ENCODE data around the gene NECAB2. TPM values are rescaled to one million over a fixed set of nuclear protein-coding genes. Genes with fewer than 3 reads are reported as not detected.

The NECAB2 gene
- total RNA-seq, 1 donor from 2014 or later = not detected

- DNase-seq (ENCODE audit: low read depth in 2 of 2) = no peak
These were observed 15.5 kb upstream of the NECAB2 start for GRCh38 chr16:83952587-83952939.

DNA sequence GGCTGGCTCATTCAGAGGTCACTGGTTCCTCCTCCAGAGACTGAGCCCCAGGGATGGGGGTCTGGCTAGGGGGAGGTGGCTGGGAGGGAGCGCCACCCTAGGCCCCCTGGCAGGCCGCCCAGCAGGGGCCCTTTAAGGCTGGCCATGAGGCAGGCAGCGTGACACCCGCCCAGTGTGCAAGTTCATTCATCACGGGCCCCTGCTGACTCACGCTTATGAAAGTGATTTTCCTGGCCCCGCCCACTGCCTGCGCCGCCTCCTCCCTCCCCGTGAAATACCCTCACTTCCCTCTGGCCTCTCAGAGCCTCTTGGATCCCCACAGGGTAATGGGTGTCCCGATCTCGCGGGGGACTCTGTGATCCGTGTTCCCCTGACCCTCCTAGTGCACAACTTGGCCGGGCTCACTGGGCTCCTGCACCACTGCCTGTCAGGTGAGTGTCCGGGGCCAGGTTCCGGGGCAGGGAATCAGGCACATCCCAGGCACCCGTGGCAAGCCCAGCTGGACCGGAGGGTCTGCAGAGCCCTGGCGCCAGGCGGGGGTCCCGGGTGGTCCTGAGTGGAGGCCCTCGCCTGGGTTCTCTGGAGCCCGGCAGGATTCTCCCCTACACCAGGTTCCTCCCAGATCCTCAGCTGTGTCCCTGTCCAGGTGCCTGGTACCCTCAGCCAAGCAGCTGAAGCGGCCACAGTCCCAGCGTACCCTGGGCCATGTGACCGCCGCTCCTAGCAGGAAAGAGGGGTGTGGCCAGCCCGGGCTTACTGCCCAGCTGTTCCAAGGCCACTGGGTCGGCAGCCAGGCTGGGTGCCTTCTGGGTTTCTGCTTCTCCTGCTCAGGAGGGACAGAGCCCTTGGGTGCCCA lies 14.9 kb upstream of the NECAB2 start, which contains the start of gene OSGIN1:
Gene OSGIN1 (plus strand): TSS at position 301 of the 856 bp plus-strand sequence. CDS start 4,432 bp downstream, outside the sequence.
- peak; percentile 94 to 95 for DNase-seq (ENCODE audit: low read depth in 2 of 2)

GRCh38 chr16:83953796-83954576 lies 14.1 kb upstream of the NECAB2 start:
- peak in 1 of 2 donors; percentile 47 for DNase-seq (ENCODE audit: low read depth in 2 of 2)

GRCh38 chr16:83954577-83955016 lies 13.4 kb upstream of the NECAB2 start:
- peak; percentile 28 to 63 for DNase-seq (ENCODE audit: low read depth in 2 of 2)

DNA sequence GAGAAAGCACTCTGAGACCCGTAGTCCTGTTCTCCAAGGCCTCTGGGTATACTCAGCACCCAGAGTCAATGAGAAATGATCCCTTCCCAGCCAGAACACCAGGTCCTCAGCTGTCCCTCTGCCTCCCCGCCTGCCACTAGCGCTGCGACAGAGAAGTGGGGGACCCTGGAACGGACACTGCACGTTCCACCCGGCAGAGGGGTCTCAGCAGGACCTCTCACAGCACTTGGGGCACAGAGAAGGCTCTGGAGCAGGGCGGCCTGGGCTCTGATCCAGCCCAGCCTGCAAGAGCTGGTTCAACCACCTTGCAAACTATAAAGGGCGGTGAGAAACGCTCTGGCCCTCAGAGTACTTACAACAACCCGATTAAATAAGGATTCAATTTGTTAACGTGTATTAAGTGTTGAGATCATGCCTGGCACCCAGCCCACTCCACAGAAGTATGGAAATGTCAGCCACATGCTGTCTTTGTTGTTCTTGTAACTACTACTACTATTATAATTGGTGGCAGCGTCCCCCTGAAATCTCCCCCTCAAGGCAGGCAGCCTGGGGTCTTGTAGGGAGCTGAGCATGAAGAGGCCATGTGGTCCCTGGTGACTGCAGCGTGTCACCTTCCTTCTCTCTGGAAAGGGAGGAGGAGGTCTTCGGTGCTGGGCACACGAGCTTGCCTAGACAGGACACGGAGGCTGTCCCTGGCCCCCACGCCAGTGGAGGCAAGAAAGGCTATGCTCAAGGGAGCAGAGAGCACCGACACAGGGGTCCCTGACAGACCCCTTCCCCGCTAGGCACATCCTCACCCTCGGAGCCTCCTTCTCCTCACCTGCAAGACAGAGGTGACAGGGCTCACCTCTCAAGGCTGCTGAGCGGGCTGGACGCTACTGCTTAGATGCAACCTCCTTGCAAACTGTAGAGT lies 12.6 kb upstream of the NECAB2 start:
- DNase-seq (ENCODE audit: low read depth in 2 of 2) = peak; percentile 40 to 42

- peak; percentile 81 to 89 for DNase-seq (ENCODE audit: low read depth in 2 of 2)
These were observed 11.4 kb upstream of the NECAB2 start for GRCh38 chr16:83956336-83957289.

DNA sequence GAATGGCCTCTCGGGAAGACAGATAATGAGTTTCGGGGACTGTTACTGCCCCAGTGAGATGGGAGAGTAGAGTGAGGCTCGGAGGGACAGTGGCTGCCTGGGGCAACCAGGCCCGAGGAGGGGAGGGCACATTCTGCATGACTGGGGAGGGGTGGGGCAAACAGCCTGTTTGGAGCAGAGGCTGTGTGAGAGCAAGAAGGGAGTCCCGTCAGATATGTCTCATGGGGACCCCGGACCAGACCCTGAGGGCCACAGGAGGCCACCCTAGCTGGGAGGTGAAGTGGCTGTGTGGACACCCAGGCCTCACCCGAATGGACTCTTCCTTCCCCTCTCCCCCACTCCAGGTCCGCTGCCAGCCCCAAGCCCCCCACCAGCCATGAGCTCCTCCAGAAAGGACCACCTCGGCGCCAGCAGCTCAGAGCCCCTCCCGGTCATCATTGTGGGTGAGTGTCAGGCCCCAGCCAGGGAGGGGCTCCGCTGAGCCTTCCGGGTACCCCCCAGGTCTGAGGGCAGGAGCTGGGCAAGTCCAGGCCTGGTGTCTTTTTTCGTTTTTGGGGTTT lies 10.7 kb upstream of the NECAB2 start:
- no peak for DNase-seq (ENCODE audit: low read depth in 2 of 2)

GRCh38 chr16:83958137-83958845 lies 9.8 kb upstream of the NECAB2 start:
- DNase-seq (ENCODE audit: low read depth in 2 of 2) = no peak

- no peak for DNase-seq (ENCODE audit: low read depth in 2 of 2)
These were observed 9.0 kb upstream of the NECAB2 start for GRCh38 chr16:83958846-83959565.

DNA sequence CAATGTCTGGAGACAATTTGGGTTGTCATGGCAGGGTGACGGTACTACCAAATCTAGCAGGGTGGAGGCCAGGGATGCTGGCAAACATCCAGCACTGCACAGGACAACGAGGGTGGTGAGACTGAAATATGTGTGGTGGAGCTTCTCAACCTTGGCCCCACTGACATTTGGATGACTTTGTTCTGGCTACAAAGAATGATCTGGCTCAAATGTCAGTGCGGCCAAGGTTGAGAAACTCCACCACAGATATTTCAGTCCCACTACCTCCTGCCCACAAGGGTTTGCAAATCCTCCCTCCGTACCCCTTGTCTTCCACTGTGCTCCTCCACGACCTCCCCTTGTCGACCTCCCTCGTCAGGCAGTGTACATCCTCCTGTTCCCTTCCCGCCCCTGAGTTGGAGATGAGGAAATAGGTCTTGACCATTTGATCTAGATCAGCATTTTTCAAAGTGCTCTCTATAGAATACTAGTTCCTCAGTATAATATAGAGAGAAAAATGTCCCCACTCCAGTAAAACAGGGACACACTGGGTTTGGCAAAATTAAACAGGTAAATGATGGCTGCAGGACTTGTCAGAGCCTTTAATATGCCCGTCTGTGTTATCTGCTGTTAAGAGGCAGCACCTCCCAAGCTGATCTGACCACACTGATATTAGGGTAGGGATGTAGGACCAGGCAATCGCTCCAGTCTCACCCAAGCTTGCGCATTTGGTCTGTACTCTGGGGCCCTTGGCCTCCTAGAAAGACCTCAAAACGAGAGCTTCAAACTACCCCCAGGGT lies 8.2 kb upstream of the NECAB2 start:
- no peak for DNase-seq (ENCODE audit: low read depth in 2 of 2)

- DNase-seq (ENCODE audit: low read depth in 2 of 2) = no peak
These were observed 7.4 kb upstream of the NECAB2 start for GRCh38 chr16:83960521-83961249.

GRCh38 chr16:83961591-83961990 lies 6.5 kb upstream of the NECAB2 start:
- no peak for DNase-seq (ENCODE audit: low read depth in 2 of 2)

- no peak for DNase-seq (ENCODE audit: low read depth in 2 of 2)
These were observed 4.5 kb upstream of the NECAB2 start for GRCh38 chr16:83963277-83964119.

GRCh38 chr16:83964684-83965443 lies 3.2 kb upstream of the NECAB2 start:
- no peak for DNase-seq (ENCODE audit: low read depth in 2 of 2)

DNA sequence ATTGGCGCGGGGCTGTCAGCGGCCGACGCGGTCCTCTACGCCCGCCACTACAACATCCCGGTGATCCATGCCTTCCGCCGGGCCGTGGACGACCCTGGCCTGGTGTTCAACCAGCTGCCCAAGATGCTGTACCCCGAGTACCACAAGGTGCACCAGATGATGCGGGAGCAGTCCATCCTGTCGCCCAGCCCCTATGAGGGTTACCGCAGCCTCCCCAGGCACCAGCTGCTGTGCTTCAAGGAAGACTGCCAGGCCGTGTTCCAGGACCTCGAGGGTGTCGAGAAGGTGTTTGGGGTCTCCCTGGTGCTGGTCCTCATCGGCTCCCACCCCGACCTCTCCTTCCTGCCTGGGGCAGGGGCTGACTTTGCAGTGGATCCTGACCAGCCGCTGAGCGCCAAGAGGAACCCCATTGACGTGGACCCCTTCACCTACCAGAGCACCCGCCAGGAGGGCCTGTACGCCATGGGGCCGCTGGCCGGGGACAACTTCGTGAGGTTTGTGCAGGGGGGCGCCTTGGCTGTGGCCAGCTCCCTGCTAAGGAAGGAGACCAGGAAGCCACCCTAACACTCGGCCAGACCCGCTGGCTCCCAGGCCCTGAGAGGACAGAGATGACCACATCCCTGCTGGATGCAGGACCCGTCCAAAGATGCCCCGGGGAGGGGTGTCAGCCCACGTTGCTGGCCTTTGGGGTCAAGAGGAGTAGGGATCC lies 2.4 kb upstream of the NECAB2 start:
- DNase-seq (ENCODE audit: low read depth in 2 of 2) = no peak

Measured in lung microvascular endothelial cell (primary cell).